Keratinocyte (primary cell): Measurements from ENCODE around the gene FCMR. TPM values are rescaled to one million over a fixed set of nuclear protein-coding genes. Genes with fewer than 3 reads are reported as not detected.

Source experiments
- DNase-seq: peaks from one replicate; pipeline ENCODE4 v3.0.0-alpha.2; 2011; ENCODE audit warnings: low read depth, missing footprints, low spot score
- FAIRE-seq: peaks from 2 replicates; lab custom pipeline; 2011; peaks lifted over from hg19 to GRCh38; lab: Jason Lieb, UNC
- H2AFZ ChIP-seq: 2 replicates; pipeline ENCODE4 v1.6.0; 2012; ENCODE audit warnings: low read length, control low read depth, inconsistent platforms; ENCODE audit not compliant: control insufficient read depth
- H3K27ac ChIP-seq: 2 replicates; pipeline ENCODE4 v1.5.1; 2011; ENCODE audit warnings: low read length; ENCODE audit not compliant: control insufficient read depth, insufficient read depth
- H3K27me3 ChIP-seq: 3 replicates; pipeline ENCODE4 v1.6.0; 2011; ENCODE audit warnings: low read length; ENCODE audit not compliant: control insufficient read depth, insufficient read depth; ENCODE audit errors: extremely low read depth
- H3K36me3 ChIP-seq, 2 experiments: 2 replicates in 1 of 2; 3 replicates in 1 of 2; pipeline ENCODE4 v1.5.1; 2011; ENCODE audit warnings: low read length in 2 of 2, mild to moderate bottlenecking in 1 of 2; ENCODE audit not compliant: control insufficient read depth in 2 of 2, insufficient read depth in 2 of 2; ENCODE audit errors: extremely low read depth in 1 of 2
- H3K4me1 ChIP-seq: 3 replicates; pipeline ENCODE4 v1.5.1; 2011; ENCODE audit warnings: low read length; ENCODE audit not compliant: control insufficient read depth, insufficient read depth; ENCODE audit errors: extremely low read depth
- H3K4me2 ChIP-seq: 3 replicates; pipeline ENCODE4 v1.6.0; 2011; ENCODE audit warnings: low read depth, low read length; ENCODE audit not compliant: control insufficient read depth, insufficient read depth; ENCODE audit errors: extremely low read depth
- H3K4me3 ChIP-seq, 3 experiments: fragments of 200-600 bp in 1 of 3; sonication (generic) in 1 of 3; 2 replicates in 2 of 3; 3 replicates in 1 of 3; pipeline ENCODE4 v1.5.1; 2011 to 2016; ENCODE audit warnings: low read length in 3 of 3, mild to moderate bottlenecking in 3 of 3, control low read depth in 2 of 3, inconsistent platforms in 1 of 3, low read depth in 1 of 3, mixed read lengths in 1 of 3, mixed run types in 1 of 3, moderate library complexity in 1 of 3; ENCODE audit not compliant: control insufficient read depth in 2 of 3, insufficient read depth in 2 of 3; ENCODE audit errors: extremely low read depth in 1 of 3
- H3K79me2 ChIP-seq: 2 replicates; pipeline ENCODE4 v1.6.0; 2012; ENCODE audit warnings: low read length; ENCODE audit not compliant: control insufficient read depth, insufficient read depth
- H3K9ac ChIP-seq: 3 replicates; pipeline ENCODE4 v1.6.0; 2011; ENCODE audit warnings: low read length; ENCODE audit not compliant: control insufficient read depth, insufficient read depth; ENCODE audit errors: extremely low read depth
- H3K9me1 ChIP-seq: 3 replicates; pipeline ENCODE4 v1.6.0; 2011; ENCODE audit warnings: low read length; ENCODE audit not compliant: control insufficient read depth, insufficient read depth; ENCODE audit errors: extremely low read depth
- H3K9me3 ChIP-seq: 2 replicates; pipeline ENCODE4 v1.5.1; 2012; ENCODE audit warnings: low read depth, low read length; ENCODE audit not compliant: control insufficient read depth
- H4K20me1 ChIP-seq: 3 replicates; pipeline ENCODE4 v1.6.0; 2011; ENCODE audit warnings: low read length; ENCODE audit not compliant: control insufficient read depth, insufficient read depth; ENCODE audit errors: extremely low read depth
- CTCF ChIP-seq, 3 experiments: IDR thresholded peaks in 1 of 3; conservative IDR thresholded peaks in 1 of 3; optimal IDR thresholded peaks in 1 of 3; 2 replicates in 2 of 3; 3 replicates in 1 of 3; pipeline versions ENCODE3 to v1.5.1; 2011; ENCODE audit warnings: low read length in 3 of 3, mild to moderate bottlenecking in 3 of 3, moderate library complexity in 2 of 3, control low read depth in 1 of 3, inconsistent platforms in 1 of 3; ENCODE audit not compliant: insufficient read depth in 2 of 3; ENCODE audit errors: extremely low read depth in 1 of 3
- EZH2 ChIP-seq: IDR thresholded peaks from one replicate; pipeline ENCODE4 v1.6.1; 2012; ENCODE audit warnings: inconsistent platforms, mild to moderate bottlenecking, low read length, moderate library complexity
- dilution Hi-C: fragments of 300-500 bp; cut with MboI; formaldehyde crosslinking; loops from one replicate; pipeline ENCODE4 v1.7.0; 2020; ENCODE audit warnings: low sequenced_read_pairs; ENCODE audit not compliant: extremely low pct_ligation_motif_present
- polyA plus RNA-seq, 5 experiments: library from polyadenylated mRNA; depleted of rRNA in 3 of 5; stranded (reverse) in 3 of 5; stranded (forward) in 1 of 5; unstranded in 1 of 5; fragments of >200 nt; gene quantifications; 1 replicate in 1 of 5; 2 replicates in 3 of 5; 3 replicates in 1 of 5; pipeline versions ENCODE4 v1.2.1 to v1.2.3, GENCODE V29; 2011 to 2012; ENCODE audit warnings: missing spikeins in 2 of 5, low read depth in 1 of 5, low replicate concordance in 1 of 5

Gene FCMR
- polyA plus RNA-seq, 1 donor (not counting 4 experiments of a cell fraction or from before 2014, with no cell fraction given), result 1.8 TPM

- Histone ChIP-seq H3K9me3 (no peaks in the 10 kb centered on the region), H3K4me1 (no peaks in the 10 kb centered on the region), H4K20me1 (no peaks in the 10 kb centered on the region), H3K9ac (no peak overlapping the region), H3K79me2 (no peaks in the 10 kb centered on the region), H2AFZ (no peak overlapping the region), H3K9me1 (no peaks in the 10 kb centered on the region), H3K4me2 (no peak overlapping the region), H3K36me3 (no peaks in the 10 kb centered on the region), H3K4me3 (no peak overlapping the region), H3K27ac (no peak overlapping the region), H3K27me3 (no peaks in the 10 kb centered on the region)
- TF ChIP-seq CTCF (optimal IDR thresholded peaks at IDR 0.05 in 1 of 3, IDR thresholded peaks at IDR 0.05 in 1 of 3, conservative IDR thresholded peaks at IDR 0.05 in 1 of 3; ENCODE audit: extremely low read depth in 1 of 3, insufficient read depth in 2 of 3, low read length in 3 of 3) (no peak), EZH2 (no peak)
- no peak for FAIRE-seq
- no peak for DNase-seq
- dilution Hi-C loops, result no loop called here
Measured at GRCh38 chr1:206918076-206918475, 3.7 kb downstream of the FCMR start.

GRCh38 chr1:206916000-206916709, 5.6 kb downstream of the FCMR start:
- no peaks in the 10 kb centered on the region for H4K20me1 ChIP-seq
- dilution Hi-C loops, result no loop called here
- no peaks in the 10 kb centered on the region for H3K36me3 ChIP-seq
- H3K4me1 ChIP-seq, result no peaks in the 10 kb centered on the region
- no peak overlapping the region for H3K4me3 ChIP-seq
- H3K4me2 ChIP-seq, result no peak overlapping the region
- H3K79me2 ChIP-seq, result no peaks in the 10 kb centered on the region
- H3K27me3 ChIP-seq, result no peaks in the 10 kb centered on the region
- no peak overlapping the region for H3K27ac ChIP-seq
- TF ChIP-seq EZH2, result no peak
- TF ChIP-seq CTCF (optimal IDR thresholded peaks at IDR 0.05 in 1 of 3, IDR thresholded peaks at IDR 0.05 in 1 of 3, conservative IDR thresholded peaks at IDR 0.05 in 1 of 3; ENCODE audit: extremely low read depth in 1 of 3, insufficient read depth in 2 of 3, low read length in 3 of 3), result no peak
- DNase-seq, result no peak
- no peaks in the 10 kb centered on the region for H3K9me3 ChIP-seq
- FAIRE-seq, result no peak
- H2AFZ ChIP-seq, result no peak overlapping the region
- H3K9ac ChIP-seq, result no peak overlapping the region
- no peaks in the 10 kb centered on the region for H3K9me1 ChIP-seq
